Ishikawa (cell line): ENCODE measurements around the gene ARSI.

ENCODE experiments used
- CREB1 ChIP-seq: IDR thresholded peaks from 2 replicates; pipeline ENCODE4 v1.6.1; 2012; ENCODE audit warnings: low read depth
- EGR1 ChIP-seq: IDR thresholded peaks from 2 replicates; pipeline ENCODE4 v1.6.1; 2012
- EP300 ChIP-seq: IDR thresholded peaks from 2 replicates; pipeline ENCODE4 v1.6.1; 2012; ENCODE audit warnings: borderline replicate concordance
- FOXM1 ChIP-seq: IDR thresholded peaks from 2 replicates; pipeline ENCODE4 v1.6.1; 2012; ENCODE audit warnings: low read depth, borderline replicate concordance
- MAX ChIP-seq: IDR thresholded peaks from 2 replicates; pipeline ENCODE4 v1.6.1; 2012
- NFIC ChIP-seq: IDR thresholded peaks from 2 replicates; pipeline ENCODE4 v1.6.1; 2012
- REST ChIP-seq: IDR thresholded peaks from 2 replicates; pipeline ENCODE4 v1.6.1; 2012; ENCODE audit warnings: low read depth, mild to moderate bottlenecking
- TEAD4 ChIP-seq: IDR thresholded peaks from 2 replicates; pipeline ENCODE4 v1.6.1; 2012
- USF1 ChIP-seq: IDR thresholded peaks from 2 replicates; pipeline ENCODE4 v1.6.1; 2012
- YY1 ChIP-seq: IDR thresholded peaks from 2 replicates; pipeline ENCODE4 v1.6.1; 2012; ENCODE audit warnings: low read depth
- ZBTB7A ChIP-seq: IDR thresholded peaks from 2 replicates; pipeline ENCODE4 v1.6.1; 2012; ENCODE audit warnings: low read depth

GRCh38 chr5:150319484-150319790, 16.7 kb upstream of the ARSI start:
- no peak for TF ChIP-seq NFIC
- no peak for TF ChIP-seq CREB1
- TF ChIP-seq TEAD4 = no peak
- TF ChIP-seq YY1 = no peak
- TF ChIP-seq ZBTB7A = no peak
- no peak for TF ChIP-seq MAX
- TF ChIP-seq REST = no peak
- TF ChIP-seq EGR1 = no peak
- TF ChIP-seq EP300 = no peak
- TF ChIP-seq USF1 = no peak
- no peak for TF ChIP-seq FOXM1
